HG03432 (cell line): Measurements from ENCODE around the gene CST7.
A peak's percentile ranks its signal among the peaks of the same experiment; 100 is the strongest.

Experiments
- ATAC-seq: cut with Tn5 transposase; IDR thresholded peaks from one replicate; pipeline ENCODE4 v1.9.1; 2021; ENCODE audit warnings: mild to moderate bottlenecking, moderate library complexity; ENCODE audit not compliant: unreplicated experiment

Gene CST7

DNA sequence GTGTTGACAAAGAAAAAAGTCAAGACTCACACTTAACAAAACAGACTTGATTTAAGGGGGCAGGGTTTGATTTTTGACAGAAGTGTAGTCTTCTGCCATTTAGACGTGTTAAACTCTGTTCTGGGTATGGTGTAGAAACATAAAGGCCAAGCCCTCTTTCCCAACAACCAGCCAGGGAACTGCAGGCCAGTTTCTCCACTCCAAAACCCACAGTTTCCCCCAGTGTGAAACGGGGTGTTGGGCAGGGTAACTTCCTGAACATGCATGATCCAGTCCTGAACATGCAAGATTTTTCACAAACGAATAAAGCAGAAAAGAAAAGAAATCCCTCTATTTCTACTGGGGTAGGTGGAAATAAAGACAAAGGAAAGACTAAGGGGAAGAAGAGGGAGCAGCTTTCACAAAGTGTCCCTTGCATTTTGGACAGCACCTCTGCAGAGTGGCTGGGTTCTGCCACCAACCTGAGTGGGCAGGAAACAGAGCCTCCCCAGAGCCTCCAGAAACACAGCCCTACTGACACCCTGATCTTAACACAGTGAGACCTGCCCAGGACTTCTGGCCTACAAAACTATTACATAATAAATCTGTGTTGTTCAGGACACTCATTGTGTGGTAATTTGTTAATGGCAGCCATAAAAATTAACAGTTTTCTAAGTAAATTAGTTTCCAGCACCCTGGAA is 36.0 kb downstream of the CST7 start:
- no peak for ATAC-seq

DNA sequence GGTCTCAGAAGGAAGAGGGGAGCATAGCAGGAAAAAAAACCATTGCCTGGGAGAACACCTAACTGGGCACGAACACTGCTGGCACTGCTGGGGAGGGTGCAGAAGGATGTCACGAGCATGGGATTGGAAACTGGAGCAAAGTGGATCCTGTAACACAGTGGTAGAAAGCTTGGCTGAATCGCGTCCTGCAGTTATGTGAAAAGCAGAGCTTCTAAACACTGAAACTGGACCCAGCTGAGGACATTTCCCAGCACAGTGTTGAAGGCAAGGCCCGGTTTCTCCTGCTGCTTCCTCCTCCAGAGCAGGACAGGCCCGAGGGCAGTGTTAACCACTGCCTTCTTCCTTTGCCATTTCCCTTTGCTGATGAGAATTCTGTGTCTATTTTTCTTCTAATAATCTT is 36.7 kb downstream of the CST7 start:
- ATAC-seq = no peak

DNA sequence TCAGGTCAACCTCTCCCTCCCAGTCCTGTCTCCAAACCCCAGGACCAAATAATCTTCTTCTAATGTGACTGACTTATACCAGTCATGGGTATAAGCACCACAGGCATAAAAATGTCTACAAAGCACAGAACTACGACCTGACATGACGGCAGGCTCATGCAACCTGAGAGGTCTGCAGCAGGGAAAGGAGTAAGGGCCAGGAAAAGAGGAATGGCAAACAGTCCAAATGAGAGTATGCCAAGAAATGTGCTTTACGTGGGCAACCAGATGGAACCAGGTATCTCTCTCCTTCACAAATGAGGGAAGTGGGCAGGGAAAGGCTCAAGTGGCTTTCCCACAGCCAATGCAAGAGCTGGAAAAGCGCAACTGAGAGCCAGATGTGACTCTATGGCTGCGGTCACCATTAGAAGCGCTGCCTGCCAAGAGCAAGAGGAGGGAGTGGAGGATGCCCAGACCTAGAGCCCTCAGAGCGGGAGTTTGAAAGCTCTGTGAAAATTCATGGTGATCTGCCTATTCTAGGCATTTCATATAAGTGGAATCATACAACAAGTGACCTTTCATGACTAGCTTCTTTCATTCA is 37.5 kb downstream of the CST7 start:
- ATAC-seq = no peak

DNA sequence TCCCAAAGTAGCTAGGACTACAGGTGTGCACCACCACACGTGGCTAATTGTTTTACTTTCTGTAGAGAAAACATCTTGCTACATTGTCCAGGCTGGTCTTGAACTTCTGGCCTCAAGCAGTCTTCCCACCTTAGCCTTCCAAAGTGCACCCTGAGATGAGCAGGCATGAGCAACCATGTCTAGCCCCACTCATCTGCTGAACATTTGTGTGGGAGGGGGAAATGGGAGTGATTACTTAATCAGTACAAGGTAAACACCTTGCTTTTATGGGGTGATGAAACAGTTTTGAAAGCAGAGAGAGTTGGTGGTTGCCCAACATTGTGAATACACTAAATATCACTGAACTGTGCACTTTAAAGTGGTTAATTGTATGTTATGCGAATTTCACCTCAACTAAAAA is 38.2 kb downstream of the CST7 start:
- ATAC-seq = no peak

DNA sequence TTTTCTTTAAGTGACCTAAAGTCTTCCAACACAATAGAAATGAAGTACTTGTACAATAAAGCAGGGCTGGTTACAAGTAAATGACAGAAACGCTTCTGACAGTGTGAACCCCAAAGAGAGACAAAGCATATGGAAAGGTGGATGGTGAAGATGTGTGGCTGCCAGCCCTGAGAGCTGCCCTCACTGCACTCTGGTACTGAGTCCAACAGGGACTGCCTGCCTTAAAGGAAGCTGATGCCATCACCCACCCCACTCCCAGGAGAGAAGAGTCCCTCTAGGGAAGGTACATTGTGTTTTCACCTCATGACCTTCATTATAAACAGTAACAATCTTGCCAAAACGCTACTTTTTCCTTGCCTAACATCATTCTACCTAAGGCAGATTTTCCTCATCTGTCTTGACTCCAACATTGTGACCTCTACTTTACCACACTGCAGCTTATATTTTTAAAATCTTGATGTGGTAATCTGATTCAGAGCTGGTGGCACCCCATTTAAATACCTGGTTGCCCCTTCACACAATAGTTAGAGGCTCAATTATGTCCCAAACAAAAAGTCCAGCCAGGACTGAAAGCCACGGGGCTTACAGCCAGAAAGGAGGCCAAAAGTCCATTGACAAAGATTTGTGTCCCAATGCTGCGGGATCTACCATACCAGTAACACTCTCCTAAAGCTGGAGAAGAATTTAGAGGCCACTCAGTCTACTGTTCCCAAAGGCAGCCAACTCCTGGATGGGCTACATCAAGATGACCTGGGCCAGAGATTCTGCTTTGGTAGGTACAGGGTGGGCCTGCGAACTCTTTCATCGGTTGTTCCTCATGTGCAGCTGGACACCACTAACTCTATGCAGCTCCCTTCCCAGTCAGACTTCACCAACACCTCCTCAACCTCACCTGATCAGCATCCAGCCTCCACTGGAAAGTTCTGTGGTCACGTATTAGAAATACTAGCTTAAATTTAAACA is 39.1 kb downstream of the CST7 start:
- no peak for ATAC-seq

DNA sequence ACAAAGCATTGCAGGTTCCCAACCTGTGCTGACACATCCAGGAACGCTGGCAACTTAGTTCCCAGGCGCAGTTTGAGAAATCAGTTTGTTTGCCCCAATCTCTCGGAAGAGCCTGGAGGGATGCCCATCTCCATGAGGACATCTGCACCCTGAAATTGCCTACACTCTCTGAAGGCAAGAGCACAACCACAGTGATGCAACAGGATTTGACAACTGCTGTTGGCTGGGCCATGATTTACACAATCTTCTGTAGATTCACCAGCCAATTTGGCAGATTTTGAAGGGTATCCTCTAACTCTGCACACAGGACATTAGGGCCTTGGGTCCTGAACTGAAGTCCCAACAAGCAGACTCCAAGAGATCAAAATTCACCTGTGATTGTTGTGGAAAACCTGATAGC is 40.1 kb downstream of the CST7 start:
- no peak for ATAC-seq

DNA sequence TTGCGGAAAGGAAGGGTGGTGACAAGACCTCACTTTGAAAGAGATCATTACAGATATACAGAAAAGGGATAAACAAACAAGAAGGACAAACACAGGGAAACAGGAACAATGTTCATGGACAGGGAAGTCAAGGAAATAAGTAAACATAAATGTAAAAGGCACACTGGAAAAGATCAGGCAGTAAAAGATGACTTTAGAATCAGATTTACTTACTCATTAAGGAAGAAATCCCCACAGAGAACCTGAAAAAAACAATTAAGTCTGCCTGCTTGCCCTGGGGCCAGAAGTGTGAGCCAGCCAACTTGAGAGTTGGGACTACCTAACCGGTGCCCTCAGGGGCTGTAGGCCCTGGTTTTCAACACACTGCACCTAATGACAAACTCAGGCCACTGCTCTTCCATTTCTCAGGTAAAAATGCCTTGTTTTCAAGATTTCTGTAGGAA is 41.8 kb downstream of the CST7 start:
- ATAC-seq = no peak

DNA sequence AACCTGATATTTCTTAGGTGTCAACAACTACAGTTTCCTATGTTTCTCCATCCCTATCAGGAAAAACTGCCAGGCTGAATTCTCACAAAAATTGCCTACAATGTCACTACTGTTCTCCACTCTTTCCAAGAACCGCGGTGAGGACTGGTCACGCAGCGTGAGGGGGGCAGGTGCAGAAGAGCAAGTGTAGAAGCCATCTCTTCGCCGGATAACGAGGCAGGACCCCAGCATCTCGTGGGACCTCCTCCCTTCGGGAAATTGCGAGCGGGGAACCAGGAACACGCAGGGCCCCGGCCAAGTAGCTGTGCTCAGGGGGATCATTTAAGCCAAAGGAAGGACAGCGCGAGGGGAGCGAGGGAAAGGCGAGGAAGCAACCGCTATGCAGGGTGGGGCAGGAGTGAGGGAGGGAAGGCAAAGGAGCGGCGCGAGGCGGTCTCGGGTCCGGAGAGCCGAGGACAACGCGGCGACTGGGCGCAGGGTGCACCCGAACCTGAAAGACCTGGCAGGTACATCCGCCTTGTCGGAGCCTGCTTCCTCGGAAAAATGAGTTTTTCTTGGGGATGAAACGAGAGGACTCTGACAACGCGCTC is 42.9 kb downstream of the CST7 start:
- ATAC-seq = peak; percentile 31

DNA sequence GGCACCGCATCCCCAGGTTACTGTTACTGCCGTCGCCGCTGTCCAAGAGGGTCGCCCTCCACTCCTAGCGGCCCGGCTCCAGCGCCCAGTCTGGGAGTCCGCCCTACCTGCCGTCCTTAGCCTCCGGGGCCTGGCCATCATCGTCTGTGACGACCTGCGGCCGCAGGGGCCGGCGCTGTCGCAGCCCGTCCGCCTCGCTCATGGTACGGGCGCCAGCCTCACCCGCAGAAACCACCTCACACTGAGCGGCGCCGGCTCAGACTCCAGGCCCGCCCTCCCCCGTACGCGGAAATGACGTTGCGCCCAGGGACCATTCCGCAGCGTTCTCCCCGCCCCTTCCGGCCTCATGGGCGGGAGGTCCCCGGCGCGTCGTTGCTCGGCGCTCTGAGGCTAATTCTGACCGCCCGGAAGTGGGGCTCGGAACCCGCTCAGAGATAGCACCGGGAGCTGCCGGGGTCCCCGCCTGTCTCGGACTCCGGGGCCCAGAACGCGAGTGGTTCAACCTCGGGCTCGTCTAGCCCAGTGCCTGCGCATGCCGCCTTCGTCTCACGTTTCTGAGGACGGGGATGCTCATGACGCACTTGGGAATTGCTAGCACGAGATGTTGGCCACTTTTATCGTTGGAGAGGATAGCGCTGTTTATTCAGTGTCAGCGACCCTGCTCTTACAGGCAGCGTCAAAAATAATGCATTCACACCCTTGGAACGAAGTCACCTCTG is 43.6 kb downstream of the CST7 start, which contains the start of gene APMAP:
Gene APMAP, minus strand, starts transcription at position 265 of the 719 bp plus-strand sequence. Its CDS starts 63 bp downstream, at position 202.
- ATAC-seq = peak; percentile 98

DNA sequence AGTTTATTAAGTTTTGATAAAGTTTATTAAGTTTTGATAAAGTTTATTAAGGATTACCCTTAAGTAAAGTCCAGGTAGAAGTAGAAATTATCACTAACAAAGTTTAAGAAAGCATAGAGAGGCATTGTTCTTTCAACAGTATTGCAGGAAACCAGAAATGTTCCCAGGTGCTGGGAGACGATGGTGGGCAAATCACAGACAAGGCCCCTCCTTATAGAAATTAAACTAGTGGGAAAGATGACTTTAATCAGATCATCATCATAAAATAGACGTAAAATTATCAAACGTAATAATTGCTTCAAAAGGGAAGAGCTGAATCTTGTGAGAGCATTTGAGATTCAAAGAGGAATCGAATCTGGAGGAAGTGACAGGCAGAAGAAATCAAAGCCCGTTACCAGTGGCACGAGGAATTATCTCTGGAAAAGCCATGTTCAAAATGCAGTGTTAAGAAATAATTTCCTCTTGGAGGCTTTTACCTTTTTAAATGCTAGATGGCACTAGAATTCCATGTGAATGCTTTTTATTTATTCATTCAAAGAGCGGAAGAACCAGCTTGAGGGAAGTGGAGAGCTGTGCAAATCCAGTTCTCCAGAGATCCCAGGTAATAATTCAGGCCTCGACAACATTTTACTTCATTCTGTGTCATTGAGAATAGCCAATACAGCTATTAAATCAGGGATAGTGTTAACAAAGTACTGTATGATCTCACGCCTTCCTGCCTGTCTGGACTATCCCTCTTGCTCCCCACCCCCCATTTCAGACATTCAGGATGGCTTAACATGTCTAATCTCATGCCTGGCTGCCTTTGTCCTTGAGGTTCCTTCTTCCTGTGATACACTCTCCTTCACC is 44.5 kb downstream of the CST7 start:
- no peak for ATAC-seq

DNA sequence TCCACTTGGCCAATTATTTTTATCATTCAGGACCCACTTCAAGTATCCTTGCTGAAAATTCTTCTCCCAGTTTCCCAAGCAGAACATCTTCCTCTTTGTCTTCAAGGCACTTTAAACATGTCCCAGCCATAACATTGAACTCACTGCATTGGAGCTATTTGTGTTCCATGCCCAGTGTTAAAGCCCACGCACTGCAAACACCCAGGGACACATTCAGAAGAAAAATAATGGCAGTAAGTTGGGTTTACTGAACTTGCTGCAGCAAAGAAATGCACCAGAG is 45.1 kb downstream of the CST7 start:
- ATAC-seq = no peak

DNA sequence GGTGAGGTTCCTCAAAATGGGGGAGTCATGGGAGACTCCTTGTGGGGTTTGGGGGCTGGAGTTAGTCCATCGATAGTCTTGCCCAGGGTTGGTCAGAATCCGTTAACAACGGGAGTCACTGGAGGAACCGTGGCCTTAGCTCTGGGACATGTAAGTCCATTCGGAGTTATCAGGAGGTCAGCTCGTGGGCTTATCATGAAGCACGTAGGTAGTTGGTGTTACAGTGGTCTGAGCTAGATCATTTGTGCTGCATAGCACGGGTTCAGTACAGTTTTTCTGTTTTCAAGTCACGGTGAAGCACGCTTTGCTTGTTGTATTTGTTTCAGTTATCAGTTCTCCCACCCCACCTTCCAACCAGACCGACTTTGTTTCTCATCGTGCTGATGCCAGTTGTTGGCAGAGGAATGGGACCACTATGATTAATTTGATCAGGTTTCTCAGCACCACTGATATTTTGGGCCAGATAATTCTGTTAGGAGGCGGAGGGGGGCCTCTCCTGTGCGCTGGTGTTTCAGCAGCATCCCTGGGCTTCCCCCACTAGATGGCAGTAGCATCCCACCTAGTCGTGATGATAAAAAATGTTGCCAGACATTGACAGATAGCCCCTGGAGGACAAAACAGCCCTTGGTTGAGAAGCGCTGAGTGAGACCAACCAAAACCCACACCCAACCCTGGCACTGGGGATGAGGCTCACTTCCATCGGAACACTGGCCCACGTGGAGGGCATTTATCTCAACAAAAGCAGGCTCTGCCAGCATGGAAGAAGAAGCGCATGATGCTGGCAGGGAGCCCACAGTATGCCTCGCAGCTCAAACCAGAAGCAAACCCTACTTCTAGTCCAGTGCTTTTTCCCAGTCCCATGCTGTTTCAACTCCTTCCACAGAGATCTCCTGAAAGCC is 45.6 kb downstream of the CST7 start:
- ATAC-seq = peak; percentile 20

DNA sequence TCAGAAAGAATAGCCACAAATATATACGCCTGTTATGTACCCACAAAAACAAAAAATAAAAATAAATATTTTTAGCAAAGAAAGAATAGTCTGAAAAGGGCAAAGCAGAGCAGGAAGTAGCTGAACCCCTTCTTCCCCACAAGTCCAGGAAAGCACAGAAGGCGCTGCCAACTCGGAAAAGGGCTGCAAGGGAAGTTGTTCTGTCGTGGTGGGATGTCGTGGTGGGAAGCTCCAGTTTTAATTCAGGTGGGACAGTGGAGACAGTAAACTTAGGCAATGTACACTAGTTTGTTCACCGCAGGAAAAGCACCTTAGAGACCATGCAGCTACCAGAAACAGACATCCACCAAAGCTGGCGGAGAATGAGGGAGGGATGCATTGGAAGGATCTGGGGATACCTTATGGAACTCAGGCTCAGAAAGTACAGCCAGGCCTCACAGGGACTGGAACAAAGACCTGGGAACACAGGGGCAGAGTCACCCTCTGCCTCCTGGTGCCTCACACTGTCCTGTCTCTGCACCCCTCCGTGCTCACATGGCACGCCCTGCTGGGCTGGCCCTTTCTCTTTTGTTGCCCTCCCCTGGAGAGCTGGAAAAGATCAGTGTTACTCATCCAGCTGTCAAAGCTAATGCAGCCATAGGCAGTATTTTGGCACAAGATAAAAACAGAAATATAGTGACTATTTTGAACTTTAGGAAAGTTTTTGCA is 46.8 kb downstream of the CST7 start:
- no peak for ATAC-seq

DNA sequence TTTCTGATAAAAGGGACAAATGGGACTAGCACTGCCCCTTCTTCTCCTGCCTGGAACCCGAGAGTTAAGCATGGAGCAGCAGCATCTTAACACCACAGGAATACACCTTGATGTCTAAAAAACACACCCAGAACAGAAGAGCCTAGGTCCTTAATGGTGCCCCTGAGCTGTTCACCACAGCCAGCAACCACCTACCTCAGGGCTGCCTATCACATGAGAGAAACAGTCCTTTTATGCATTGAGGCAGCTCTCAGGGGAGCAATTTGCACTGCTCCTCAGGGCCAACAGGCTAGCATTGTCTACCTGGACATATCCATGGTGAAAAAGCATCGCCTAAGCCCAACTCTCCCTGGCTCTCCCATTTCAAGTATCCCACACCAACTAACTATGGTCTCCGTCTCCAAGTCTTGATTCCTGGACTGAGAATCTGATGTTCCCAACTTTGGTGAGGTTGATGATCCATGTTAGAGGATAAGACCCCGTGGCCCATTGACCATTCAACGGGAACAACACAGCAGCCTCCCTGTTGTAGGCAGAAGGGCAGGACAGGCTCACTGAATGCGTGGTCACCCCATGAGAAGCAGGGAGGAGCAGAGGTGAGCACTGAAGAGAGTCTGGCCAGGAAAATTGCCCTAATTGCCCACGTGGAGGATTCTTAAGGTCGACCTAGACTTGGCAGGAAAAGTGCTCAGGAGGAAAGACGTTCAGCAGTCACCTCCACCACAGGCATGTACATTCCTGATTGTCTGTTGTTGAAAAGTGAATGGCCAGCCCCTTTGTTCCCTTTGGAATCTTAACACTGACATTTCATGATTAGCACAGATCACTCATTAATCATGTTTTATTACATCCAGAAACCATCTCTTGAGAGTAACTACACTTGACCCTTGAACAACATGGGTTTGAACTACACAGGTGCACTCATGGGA is 47.6 kb downstream of the CST7 start:
- no peak for ATAC-seq

DNA sequence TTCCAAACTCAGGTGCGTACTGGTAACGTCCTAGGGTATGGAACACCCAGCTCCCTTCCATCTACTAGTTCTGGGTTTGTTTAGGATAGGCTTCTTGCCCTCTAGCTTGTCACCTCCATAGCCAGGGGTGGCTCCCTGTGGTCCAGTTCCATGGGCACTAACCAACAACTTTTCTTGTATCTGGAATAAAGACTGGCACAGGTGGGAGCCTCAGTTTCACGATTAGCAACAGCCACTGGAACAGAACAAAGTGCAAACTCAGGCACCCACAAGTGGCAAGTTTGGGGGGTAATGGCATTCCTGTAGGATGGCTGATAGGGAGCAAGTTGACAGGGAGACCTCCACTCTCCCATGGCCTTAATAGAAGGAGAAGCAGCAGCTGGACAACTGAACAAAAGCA is 49.1 kb downstream of the CST7 start:
- no peak for ATAC-seq

DNA sequence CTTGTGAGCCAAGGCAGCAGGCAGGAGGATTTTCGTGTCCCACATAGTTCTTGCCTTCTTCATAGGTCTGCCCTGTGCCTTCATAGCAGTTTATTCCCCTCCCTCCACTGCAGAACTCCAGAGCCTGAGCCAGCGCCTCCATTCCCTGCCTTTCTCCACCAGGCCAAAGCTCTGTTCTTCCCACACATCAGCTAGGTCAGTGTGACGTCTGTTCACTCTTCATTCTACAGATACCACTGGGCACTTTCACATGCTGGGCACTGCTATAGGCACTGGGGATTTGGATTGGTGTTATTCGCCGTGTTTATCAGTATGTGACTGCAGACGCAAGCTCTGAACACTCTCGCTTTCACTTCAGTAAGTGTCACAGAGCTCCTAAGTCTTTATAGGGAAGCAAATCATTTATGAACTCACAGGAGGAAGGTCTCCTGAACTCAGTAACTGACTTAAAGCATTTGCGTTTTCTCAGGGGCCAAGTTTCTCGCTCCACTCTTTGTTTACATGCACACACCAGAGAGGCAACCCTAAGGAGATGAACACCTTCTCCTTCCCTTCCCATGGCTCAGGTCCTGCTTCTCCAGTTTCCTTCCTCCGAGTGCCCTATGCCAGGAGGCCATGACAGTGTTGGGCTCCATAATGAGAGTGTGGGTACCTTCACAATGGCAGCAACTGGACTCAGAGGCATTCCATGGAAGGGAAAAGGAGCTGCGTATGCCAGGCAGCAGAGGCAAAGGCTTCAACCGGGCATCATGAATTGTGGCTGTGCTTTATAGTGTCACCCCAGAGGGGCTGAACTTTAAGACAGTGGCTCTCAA is 49.8 kb downstream of the CST7 start:
- no peak for ATAC-seq
